Lung (tissue), 12 donors: ENCODE data around the gene CAPZB. TPM values are rescaled to one million over a fixed set of nuclear protein-coding genes. Genes with fewer than 3 reads are reported as not detected.
"Not testable (repeated sequence)": the region's sequence is repeated elsewhere in the genome, so short reads cannot be mapped to it uniquely, and the experiment has no call there.

Experiments used
- ATAC-seq: fragments of 200-7000 bp; cut with Tn5 transposase; one replicate; pipeline ENCODE4 v1.9.1; 2020; ENCODE audit warnings: moderate number of reproducible peaks; ENCODE audit not compliant: insufficient read depth, low FRiP score
- DNase-seq, 3 donors: peaks; one replicate each; pipeline ENCODE4 v3.0.0-alpha.2; 2013 to 2017
- H3K27ac ChIP-seq, 2 donors: one replicate each; pipeline ENCODE4 v1.5.1; 2013; ENCODE audit warnings: mild to moderate bottlenecking in 2 of 2, moderate library complexity in 2 of 2, control low read depth in 1 of 2, inconsistent platforms in 1 of 2, low read depth in 1 of 2, low read length in 1 of 2
- H3K27me3 ChIP-seq, 3 donors: one replicate each; pipeline ENCODE4 v1.5.1; 2013; ENCODE audit warnings: low read length in 2 of 3; ENCODE audit not compliant: control insufficient read depth in 3 of 3, insufficient read depth in 3 of 3
- H3K36me3 ChIP-seq, 4 donors: one replicate each; pipeline ENCODE4 v1.5.1; 2013; ENCODE audit warnings: low read length in 4 of 4, mild to moderate bottlenecking in 1 of 4, moderate library complexity in 1 of 4; ENCODE audit not compliant: control insufficient read depth in 4 of 4, insufficient read depth in 4 of 4
- H3K4me1 ChIP-seq, 5 donors: one replicate each; pipeline ENCODE4 v1.5.1; 2013; ENCODE audit warnings: low read length in 5 of 5, mild to moderate bottlenecking in 2 of 5, moderate library complexity in 1 of 5; ENCODE audit not compliant: control insufficient read depth in 5 of 5, insufficient read depth in 5 of 5
- H3K4me3 ChIP-seq: one replicate; pipeline ENCODE4 v1.5.1; 2013; ENCODE audit warnings: mild to moderate bottlenecking, control low read depth, moderate library complexity
- H3K9ac ChIP-seq, 2 donors: one replicate each; pipeline ENCODE4 v1.5.1; 2013; ENCODE audit warnings: low read length in 2 of 2, control low read depth in 1 of 2; ENCODE audit not compliant: insufficient read depth in 1 of 2
- H3K9me3 ChIP-seq, 4 donors: one replicate each; pipeline ENCODE4 v1.5.1; 2013; ENCODE audit warnings: low read length in 3 of 4, mild to moderate bottlenecking in 1 of 4, moderate library complexity in 1 of 4; ENCODE audit not compliant: control insufficient read depth in 4 of 4, insufficient read depth in 3 of 4
- WGBS, 2 donors: extraction: QIAGEN DNeasy Blood & Tissue Kit; methylation state at CpG; one replicate each; pipeline ENCODE4 v1.1.7; 2013; 5-methylcytosine and 5-hydroxymethylcytosine counted together
- polyA plus RNA-seq, 2 donors: library from polyadenylated mRNA; stranded (reverse); fragments of 200-250 nt; gene quantifications; one replicate each; pipeline ENCODE4 v1.2.1, GENCODE V29; 2013
- total RNA-seq, 2 donors: library from RNA; depleted of rRNA in 1 of 2; stranded (reverse); fragments of >200 nt in 1 of 2; gene quantifications; one replicate each; pipeline ENCODE4 v1.2.1, GENCODE V29; 2014 to 2021
- TF ChIP-seq, protein P1 (sequence below): IDR thresholded peaks from 2 replicates; pipeline ENCODE4 v1.5.1; 2012; ENCODE audit warnings: mild to moderate bottlenecking; ENCODE audit errors: control extremely low read depth, extremely low read depth
- donor health status: control.
- donor health status: control.
- donor health status: Bipolar disorder and iron deficiency.
- donor health status: healthy.
- donor health status: DM: yes; HTN: yes; CAD: no.

Gene CAPZB
- total and polyA plus RNA-seq, 4 donors: 94.7 to 339 (median 278) TPM

DNA sequence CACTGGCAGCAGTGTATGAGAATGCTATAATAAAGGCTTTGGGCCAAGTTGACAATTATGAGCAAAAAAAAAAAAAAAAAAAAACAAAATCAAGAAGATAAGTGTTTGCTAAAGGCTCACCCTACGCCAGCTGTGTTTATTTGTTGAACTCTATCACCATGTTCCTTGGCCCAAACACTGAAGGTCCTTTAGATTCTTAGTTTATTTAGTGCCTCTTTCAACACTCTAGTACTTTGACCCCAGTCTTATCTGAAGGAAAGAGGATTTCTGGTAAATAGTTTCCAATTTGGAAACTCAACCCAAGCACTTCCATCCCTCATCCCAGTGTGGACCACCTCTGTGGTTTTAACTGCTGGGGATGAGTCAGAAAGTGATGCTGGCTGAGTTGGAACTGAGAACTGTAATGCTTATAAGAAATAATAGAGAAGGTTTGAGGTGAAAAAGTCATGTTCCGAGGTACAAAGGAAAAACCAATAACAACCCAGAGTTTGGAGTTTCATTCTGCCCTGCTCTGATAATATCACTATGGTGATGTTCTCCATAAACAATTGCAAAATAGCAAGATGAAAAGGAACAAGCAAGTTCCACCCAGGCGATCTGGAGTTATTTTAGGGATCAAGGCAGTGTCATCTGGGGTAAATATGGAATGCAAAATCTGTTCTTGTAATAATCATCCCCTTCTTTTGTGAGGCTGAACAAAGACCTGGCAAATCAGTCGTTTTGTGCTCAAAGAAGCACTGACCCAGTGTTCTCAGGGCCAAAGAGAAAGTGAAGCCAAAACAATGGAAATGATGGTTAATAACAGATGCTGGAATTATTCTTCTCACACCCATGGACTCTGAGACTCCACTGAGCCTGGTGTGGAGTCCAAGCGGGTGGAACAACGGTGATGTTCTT is 19.7 kb upstream of the CAPZB start:
- 33 to 57% methylated on average over 6 of the region's 6 CpGs for WGBS, 2 donors
- H3K9ac ChIP-seq: no peak overlapping the region
- TF ChIP-seq, protein P1, sequence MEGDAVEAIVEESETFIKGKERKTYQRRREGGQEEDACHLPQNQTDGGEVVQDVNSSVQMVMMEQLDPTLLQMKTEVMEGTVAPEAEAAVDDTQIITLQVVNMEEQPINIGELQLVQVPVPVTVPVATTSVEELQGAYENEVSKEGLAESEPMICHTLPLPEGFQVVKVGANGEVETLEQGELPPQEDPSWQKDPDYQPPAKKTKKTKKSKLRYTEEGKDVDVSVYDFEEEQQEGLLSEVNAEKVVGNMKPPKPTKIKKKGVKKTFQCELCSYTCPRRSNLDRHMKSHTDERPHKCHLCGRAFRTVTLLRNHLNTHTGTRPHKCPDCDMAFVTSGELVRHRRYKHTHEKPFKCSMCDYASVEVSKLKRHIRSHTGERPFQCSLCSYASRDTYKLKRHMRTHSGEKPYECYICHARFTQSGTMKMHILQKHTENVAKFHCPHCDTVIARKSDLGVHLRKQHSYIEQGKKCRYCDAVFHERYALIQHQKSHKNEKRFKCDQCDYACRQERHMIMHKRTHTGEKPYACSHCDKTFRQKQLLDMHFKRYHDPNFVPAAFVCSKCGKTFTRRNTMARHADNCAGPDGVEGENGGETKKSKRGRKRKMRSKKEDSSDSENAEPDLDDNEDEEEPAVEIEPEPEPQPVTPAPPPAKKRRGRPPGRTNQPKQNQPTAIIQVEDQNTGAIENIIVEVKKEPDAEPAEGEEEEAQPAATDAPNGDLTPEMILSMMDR: no peak
- ATAC-seq (peak; percentile 83), DNase-seq (peak; percentile 82 to 99 (median 98))
- peaks cover 3 to 27% (median 15%) of the 10 kb centered on the region in 5 donors for H3K4me1 ChIP-seq
- H3K36me3 ChIP-seq: no peaks in the 10 kb centered on the region
- no peaks in the 10 kb centered on the region for H3K9me3 ChIP-seq
- H3K4me3 ChIP-seq: no peak overlapping the region
- H3K27ac ChIP-seq: peak overlapping the region; percentile 70 to 78
- no peaks in the 10 kb centered on the region for H3K27me3 ChIP-seq

DNA sequence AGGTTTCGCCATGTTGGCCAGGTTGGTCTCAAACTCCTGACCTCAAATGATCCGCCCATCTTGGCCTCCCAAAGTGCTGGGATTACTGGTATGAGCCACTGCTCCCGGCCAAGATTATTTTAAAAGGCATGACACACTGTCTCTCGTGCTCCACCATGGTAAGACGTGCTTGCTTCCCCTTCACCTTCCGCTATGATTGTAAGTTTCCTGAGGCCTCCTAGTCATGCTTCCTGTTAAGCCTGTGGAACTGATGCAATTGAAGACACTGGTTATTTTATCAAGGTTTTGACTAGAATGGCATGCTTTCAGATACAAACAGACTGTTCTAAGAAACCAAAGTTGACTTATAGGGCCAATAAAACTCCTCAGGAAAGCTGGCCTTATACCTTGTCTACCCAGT is 16.9 kb upstream of the CAPZB start:
- WGBS, 2 donors: 72 to 76% methylated on average over 6 of the region's 6 CpGs
- peaks cover 0 to 27% (median 15%) of the 10 kb centered on the region in 5 donors for H3K4me1 ChIP-seq
- H3K9me3 ChIP-seq, H3K4me3 ChIP-seq, H3K9ac ChIP-seq, ATAC-seq, H3K27ac ChIP-seq, DNase-seq, H3K36me3 ChIP-seq, H3K27me3 ChIP-seq: not testable (repeated sequence)

DNA sequence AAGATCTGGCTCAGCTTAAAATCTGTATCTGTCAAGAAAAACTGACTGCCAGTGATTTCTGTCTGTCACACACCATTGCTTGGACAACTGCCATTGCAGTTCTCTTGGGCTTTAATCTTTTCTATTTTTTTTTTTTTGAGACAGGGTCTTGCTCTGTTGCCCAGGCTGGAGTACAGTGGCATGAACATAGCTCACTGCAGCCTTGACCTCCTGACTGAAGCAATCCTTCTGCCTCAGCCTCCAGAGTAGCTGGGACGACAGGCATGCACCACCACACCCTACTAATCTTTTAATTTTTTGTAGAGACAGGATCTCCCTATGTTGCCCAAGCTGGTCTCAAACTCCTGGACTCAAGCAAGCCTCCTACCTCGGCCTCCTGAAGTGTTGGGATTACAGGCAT is 14.5 kb upstream of the CAPZB start:
- not testable (repeated sequence) for H3K36me3 ChIP-seq, H3K9ac ChIP-seq, H3K27ac ChIP-seq, H3K27me3 ChIP-seq, H3K9me3 ChIP-seq, DNase-seq, H3K4me3 ChIP-seq, ATAC-seq
- WGBS, 2 donors: 88 to 92% methylated on average over 2 of the region's 2 CpGs
- peaks cover 0 to 27% (median 10%) of the 10 kb centered on the region in 5 donors for H3K4me1 ChIP-seq

DNA sequence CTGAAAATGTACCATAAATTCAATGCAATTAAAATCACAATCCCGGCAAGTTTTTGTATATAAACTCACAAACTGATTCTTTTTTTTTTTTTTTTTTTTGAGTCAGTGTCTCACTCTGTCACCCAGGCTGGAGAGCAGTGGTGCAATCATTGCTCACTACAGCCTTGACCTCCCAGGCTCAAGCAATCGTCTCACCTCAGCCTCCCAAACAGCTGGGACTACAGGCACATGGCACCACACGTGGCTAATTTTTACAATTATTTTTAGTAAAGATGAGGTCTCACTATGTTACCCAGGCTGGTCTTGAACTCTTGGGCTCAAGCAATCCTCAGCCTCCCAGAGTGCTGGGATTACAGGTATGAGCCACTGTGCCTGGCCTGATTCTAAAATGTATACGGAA is 12.1 kb upstream of the CAPZB start:
- 71 to 92% methylated on average over 4 of the region's 4 CpGs for WGBS, 2 donors

DNA sequence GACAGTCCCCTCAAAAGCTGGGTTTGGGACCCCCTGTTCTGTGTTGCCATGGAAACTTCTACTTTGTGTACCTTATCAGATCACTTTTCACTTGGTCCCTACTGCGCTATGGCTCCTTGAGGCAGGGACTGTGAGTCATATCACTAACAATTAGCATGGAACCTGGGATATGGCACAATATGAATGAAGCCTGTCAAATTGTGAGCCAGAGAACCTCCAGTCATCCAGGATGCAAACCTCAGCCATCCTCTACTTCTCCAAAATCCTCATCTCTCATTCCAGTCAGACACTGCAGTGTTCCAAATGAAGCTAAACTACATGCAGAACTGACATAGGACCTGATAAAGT is 11.2 kb upstream of the CAPZB start:
- no peaks in the 10 kb centered on the region for H3K27me3 ChIP-seq
- ATAC-seq (no peak), DNase-seq (no peak)
- TF ChIP-seq, protein P1: no peak
- peak overlapping the region in 1 of 2 donors; percentile 71 for H3K9ac ChIP-seq
- H3K4me3 ChIP-seq: no peak overlapping the region
- no peak overlapping the region for H3K27ac ChIP-seq
- H3K36me3 ChIP-seq: no peaks in the 10 kb centered on the region
- H3K4me1 ChIP-seq: peaks cover 1 to 17% (median 10%) of the 10 kb centered on the region in 5 donors
- no peaks in the 10 kb centered on the region for H3K9me3 ChIP-seq
- WGBS, 2 donors: 92 to 97% methylated on average over 1 of the region's 1 CpG

More for the DNA sequence above, 12.1 kb upstream of the CAPZB start:
- not testable (repeated sequence) for H3K9me3 ChIP-seq, H3K9ac ChIP-seq, DNase-seq, ATAC-seq, H3K27me3 ChIP-seq, H3K27ac ChIP-seq, H3K4me3 ChIP-seq, H3K36me3 ChIP-seq
- H3K4me1 ChIP-seq: peaks cover 1 to 17% (median 10%) of the 10 kb centered on the region in 5 donors
